Stimulated activated naive CD8-positive, alpha-beta T cell treated with anti-CD3 and anti-CD28 coated beads, Interleukin-15, amount 100 ng/mL, for 72 hours (primary cell): ENCODE results near the gene ZNF132.
A peak's percentile ranks its signal among the peaks of the same experiment; 100 is the strongest.
"Not testable (repeated sequence)": the region's sequence is repeated elsewhere in the genome, so short reads cannot be mapped to it uniquely, and the experiment has no call there.

Experiments
- ATAC-seq: fragments of 150-1000 bp; cut with Tn5 transposase; 2 replicates; pipeline ENCODE4 v1.10.0; 2021; ENCODE audit warnings: mild to moderate bottlenecking, moderate library complexity
- DNase-seq, 2 donors: peaks; one replicate each; pipeline ENCODE4 v3.0.0; 2021 to 2022
- H3K27ac Mint-ChIP-seq, 2 donors: one replicate each; pipeline ENCODE4 v1.8.0; 2022; ENCODE audit warnings: mild to moderate bottlenecking in 2 of 2, mixed read lengths in 2 of 2, moderate library complexity in 2 of 2
- H3K27me3 Mint-ChIP-seq: one replicate; pipeline ENCODE4 v1.8.0; 2022; ENCODE audit warnings: mixed read lengths
- H3K4me1 Mint-ChIP-seq: one replicate; pipeline ENCODE4 v1.8.0; 2022; ENCODE audit warnings: mild to moderate bottlenecking, mixed read lengths
- H3K4me3 Mint-ChIP-seq, 2 donors: one replicate each; pipeline ENCODE4 v1.8.0; 2022; ENCODE audit warnings: mild to moderate bottlenecking in 2 of 2, mixed read lengths in 2 of 2, moderate library complexity in 1 of 2
- H3K9me3 Mint-ChIP-seq, 2 donors: one replicate each; pipeline ENCODE4 v1.8.0; 2022; ENCODE audit warnings: mixed read lengths in 2 of 2

ZNF132 gene

GRCh38 chr19:58448860-58449259 is 8.9 kb upstream of the ZNF132 start:
- not testable (repeated sequence) for H3K4me3 Mint-ChIP-seq, DNase-seq, H3K27ac Mint-ChIP-seq, ATAC-seq
- Mint-ChIP-seq H3K27me3 (peaks cover 34% of the 10 kb centered on the region), H3K9me3 (peaks cover 24 to 33% of the 10 kb centered on the region in 2 donors), H3K4me1 (peaks cover 32% of the 10 kb centered on the region)

- H3K27ac Mint-ChIP-seq, ATAC-seq, DNase-seq, H3K4me3 Mint-ChIP-seq: not testable (repeated sequence)
- H3K9me3 Mint-ChIP-seq = peaks cover 25 to 62% of the 10 kb centered on the region in 2 donors
- peaks cover 18% of the 10 kb centered on the region for H3K27me3 Mint-ChIP-seq
- peaks cover 32% of the 10 kb centered on the region for H3K4me1 Mint-ChIP-seq
These were observed 3.0 kb upstream of the ZNF132 start for GRCh38 chr19:58442986-58443385.

- H3K4me3 Mint-ChIP-seq = peak overlapping the region; percentile 99
- peak overlapping the region; percentile 97 to 98 for H3K27ac Mint-ChIP-seq
- H3K4me1 Mint-ChIP-seq = peaks cover 36% of the 10 kb centered on the region
- H3K9me3 Mint-ChIP-seq = peaks cover 34 to 72% of the 10 kb centered on the region in 2 donors
- ATAC-seq (no peak), DNase-seq (no peak)
- H3K27me3 Mint-ChIP-seq = no peaks in the 10 kb centered on the region
These were observed 603 bp upstream of the ZNF132 start for GRCh38 chr19:58440556-58440955.

- Mint-ChIP-seq H3K27me3 (no peaks in the 10 kb centered on the region), H3K9me3 (peaks cover 42 to 72% of the 10 kb centered on the region in 2 donors), H3K4me1 (peaks cover 14% of the 10 kb centered on the region), H3K27ac (peak overlapping the region in 1 of 2 donors; percentile 40), H3K4me3 (no peak overlapping the region)
- ATAC-seq = no peak
- no peak for DNase-seq
These were observed 5.7 kb downstream of the ZNF132 start for GRCh38 chr19:58434217-58434616.

- H3K4me3 Mint-ChIP-seq = no peak overlapping the region
- no peak for DNase-seq
- H3K4me1 Mint-ChIP-seq = no peaks in the 10 kb centered on the region
- peaks cover 21 to 56% of the 10 kb centered on the region in 2 donors for H3K9me3 Mint-ChIP-seq
- H3K27me3 Mint-ChIP-seq = no peaks in the 10 kb centered on the region
- no peak overlapping the region for H3K27ac Mint-ChIP-seq
- no peak for ATAC-seq
These were observed 10.2 kb downstream of the ZNF132 start for GRCh38 chr19:58429745-58430144.

- Mint-ChIP-seq H3K27me3 (no peaks in the 10 kb centered on the region), H3K4me3 (no peak overlapping the region), H3K4me1 (no peaks in the 10 kb centered on the region), H3K27ac (no peak overlapping the region), H3K9me3 (peaks cover 21 to 55% of the 10 kb centered on the region in 2 donors)
- DNase-seq (no peak), ATAC-seq (no peak)
These were observed 11.3 kb downstream of the ZNF132 start for GRCh38 chr19:58428617-58429016.

GRCh38 chr19:58417071-58417470 is 22.9 kb downstream of the ZNF132 start:
- H3K4me1 Mint-ChIP-seq = no peaks in the 10 kb centered on the region
- H3K27me3 Mint-ChIP-seq = no peaks in the 10 kb centered on the region
- H3K4me3 Mint-ChIP-seq = no peak overlapping the region
- no peak for DNase-seq
- no peaks in the 10 kb centered on the region for H3K9me3 Mint-ChIP-seq
- H3K27ac Mint-ChIP-seq = no peak overlapping the region
- ATAC-seq = no peak

GRCh38 chr19:58416604-58417003 is 23.3 kb downstream of the ZNF132 start:
- H3K9me3 Mint-ChIP-seq = no peaks in the 10 kb centered on the region
- H3K27me3 Mint-ChIP-seq = no peaks in the 10 kb centered on the region
- H3K4me3 Mint-ChIP-seq = no peak overlapping the region
- DNase-seq = no peak
- no peaks in the 10 kb centered on the region for H3K4me1 Mint-ChIP-seq
- no peak overlapping the region for H3K27ac Mint-ChIP-seq
- ATAC-seq = no peak

GRCh38 chr19:58409010-58409790 is 30.8 kb downstream of the ZNF132 start:
- peak; percentile 34 for ATAC-seq
- peaks cover 35% of the 10 kb centered on the region for H3K4me1 Mint-ChIP-seq
- peak overlapping the region; percentile 86 to 99 for H3K4me3 Mint-ChIP-seq
- H3K27ac Mint-ChIP-seq = peak overlapping the region; percentile 22 to 93
- no peaks in the 10 kb centered on the region for H3K27me3 Mint-ChIP-seq
- DNase-seq = peak; percentile 33 to 46
- no peaks in the 10 kb centered on the region for H3K9me3 Mint-ChIP-seq

- Mint-ChIP-seq H3K4me3 (peak within 1 kb of the TSS; percentile 86 to 99), H3K9me3 (no peaks in the 10 kb centered on the region), H3K4me1 (peaks cover 43% of the 10 kb centered on the region), H3K27me3 (no peaks in the 10 kb centered on the region), H3K27ac (peak within 1 kb of the TSS; percentile 93 to 98)
- peak; percentile 91 to 94 for DNase-seq
- peak; percentile 96 for ATAC-seq
These were observed 31.6 kb downstream of the ZNF132 start, which contains the start of gene ZNF584 for GRCh38 chr19:58408152-58409009. Gene ZNF584, plus strand, starts transcription at chr19:58408649. Its CDS starts 499 bp downstream, at chr19:58409148.

GRCh38 chr19:58407658-58408151 is 32.2 kb downstream of the ZNF132 start:
- H3K9me3 Mint-ChIP-seq = no peaks in the 10 kb centered on the region
- peak overlapping the region; percentile 93 to 98 for H3K27ac Mint-ChIP-seq
- no peaks in the 10 kb centered on the region for H3K27me3 Mint-ChIP-seq
- ATAC-seq (peak; percentile 52), DNase-seq (peak in 1 of 2 donors; percentile 25)
- H3K4me3 Mint-ChIP-seq = peak overlapping the region; percentile 86 to 99
- peaks cover 43% of the 10 kb centered on the region for H3K4me1 Mint-ChIP-seq

- no peak for ATAC-seq
- H3K4me3 Mint-ChIP-seq = peak overlapping the region; percentile 86 to 99
- H3K27ac Mint-ChIP-seq = no peak overlapping the region
- no peaks in the 10 kb centered on the region for H3K27me3 Mint-ChIP-seq
- DNase-seq = no peak
- no peaks in the 10 kb centered on the region for H3K9me3 Mint-ChIP-seq
- peaks cover 43% of the 10 kb centered on the region for H3K4me1 Mint-ChIP-seq
These were observed 32.9 kb downstream of the ZNF132 start for GRCh38 chr19:58406818-58407657.

- peaks cover 46% of the 10 kb centered on the region for H3K4me1 Mint-ChIP-seq
- not testable (repeated sequence) for H3K27me3 Mint-ChIP-seq, H3K27ac Mint-ChIP-seq, H3K9me3 Mint-ChIP-seq, DNase-seq, H3K4me3 Mint-ChIP-seq, ATAC-seq
These were observed 36.0 kb downstream of the ZNF132 start for GRCh38 chr19:58403920-58404478.

GRCh38 chr19:58401840-58402421 is 38.0 kb downstream of the ZNF132 start:
- Mint-ChIP-seq H3K4me1 (peaks cover 34% of the 10 kb centered on the region), H3K27ac (peak overlapping the region in 1 of 2 donors; percentile 95), H3K9me3 (no peaks in the 10 kb centered on the region), H3K27me3 (peaks cover 16% of the 10 kb centered on the region), H3K4me3 (peak overlapping the region; percentile 87 to 98)
- no peak for ATAC-seq
- DNase-seq = no peak
